KMS-11 (cell line): ENCODE results near the gene LITAF.

Experiments used
- H2AFZ ChIP-seq: fragments of 200-600 bp; sonication (generic); 2 replicates; pipeline ENCODE4 v1.6.1; 2016; ENCODE audit warnings: antibody characterized with exemption, mixed run types, low read depth
- H3K27ac ChIP-seq: fragments of 200-600 bp; sonication (generic); 2 replicates; pipeline ENCODE4 v1.6.1; 2016; ENCODE audit warnings: mild to moderate bottlenecking, mixed run types
- H3K27me3 ChIP-seq: fragments of 200-600 bp; sonication (generic); 2 replicates; pipeline ENCODE4 v1.6.1; 2017; ENCODE audit warnings: mild to moderate bottlenecking, low read depth, mixed run types, moderate library complexity; ENCODE audit not compliant: insufficient read depth
- H3K36me3 ChIP-seq: fragments of 200-600 bp; sonication (generic); 2 replicates; pipeline ENCODE4 v1.6.1; 2017; ENCODE audit warnings: mild to moderate bottlenecking, mixed run types; ENCODE audit not compliant: insufficient read depth
- H3K4me1 ChIP-seq: fragments of 200-600 bp; sonication (generic); 2 replicates; pipeline ENCODE4 v1.6.1; 2016; ENCODE audit warnings: mild to moderate bottlenecking, low read depth, mixed run types; ENCODE audit not compliant: poor library complexity, severe bottlenecking
- H3K4me2 ChIP-seq: fragments of 200-600 bp; sonication (generic); 2 replicates; pipeline ENCODE4 v1.7.0; 2016; ENCODE audit warnings: mild to moderate bottlenecking, mixed run types
- H3K4me3 ChIP-seq: fragments of 200-600 bp; sonication (generic); IDR thresholded peaks from 2 replicates; pipeline ENCODE4 v1.6.1; 2017; ENCODE audit warnings: low read depth, low read length, mixed read lengths; ENCODE audit not compliant: insufficient read depth
- H3K79me2 ChIP-seq: fragments of 200-600 bp; sonication (generic); 2 replicates; pipeline ENCODE4 v1.6.1; 2016; ENCODE audit warnings: low read depth, mixed run types; ENCODE audit not compliant: insufficient read depth
- H3K9ac ChIP-seq: fragments of 200-600 bp; sonication (generic); 2 replicates; pipeline ENCODE4 v1.6.1; 2016; ENCODE audit warnings: mild to moderate bottlenecking, mixed run types
- H4K20me1 ChIP-seq: fragments of 200-600 bp; sonication (generic); 2 replicates; pipeline ENCODE4 v1.6.1; 2016; ENCODE audit warnings: mild to moderate bottlenecking, mixed run types; ENCODE audit not compliant: insufficient read depth
- CTCF ChIP-seq: fragments of 200-600 bp; sonication (generic); conservative IDR thresholded peaks from 2 replicates; pipeline ENCODE4 v1.6.1; 2017; ENCODE audit warnings: low read depth, mild to moderate bottlenecking, antibody characterized with exemption, low read length, moderate library complexity, mixed read lengths

LITAF gene

GRCh38 chr16:11610121-11610505 is 23.4 kb upstream of the LITAF start:
- Histone ChIP-seq H3K79me2 (no peaks in the 10 kb centered on the region), H3K27me3 (no peaks in the 10 kb centered on the region; the same call in 1 of the 2 replicates), H3K4me2 (no peak overlapping the region), H3K9ac (no peak overlapping the region), H2AFZ (no peak overlapping the region), H3K4me3 (no peak overlapping the region), H4K20me1 (no peaks in the 10 kb centered on the region), H3K4me1 (peaks cover 8% of the 10 kb centered on the region), H3K36me3 (no peaks in the 10 kb centered on the region), H3K27ac (no peak overlapping the region)
- TF ChIP-seq CTCF = no peak

- no peak overlapping the region for H2AFZ ChIP-seq
- no peaks in the 10 kb centered on the region for H4K20me1 ChIP-seq
- no peak overlapping the region for H3K9ac ChIP-seq
- H3K4me1 ChIP-seq = peaks cover 8% of the 10 kb centered on the region
- H3K27me3 ChIP-seq = no peaks in the 10 kb centered on the region; the same call in 1 of the 2 replicates
- H3K79me2 ChIP-seq = no peaks in the 10 kb centered on the region
- no peaks in the 10 kb centered on the region for H3K36me3 ChIP-seq
- H3K27ac ChIP-seq = no peak overlapping the region
- H3K4me2 ChIP-seq = no peak overlapping the region; the same call in 1 of the 2 replicates
- H3K4me3 ChIP-seq = no peak overlapping the region
- no peak for TF ChIP-seq CTCF
These were observed 22.9 kb upstream of the LITAF start for GRCh38 chr16:11609474-11610120.

DNA sequence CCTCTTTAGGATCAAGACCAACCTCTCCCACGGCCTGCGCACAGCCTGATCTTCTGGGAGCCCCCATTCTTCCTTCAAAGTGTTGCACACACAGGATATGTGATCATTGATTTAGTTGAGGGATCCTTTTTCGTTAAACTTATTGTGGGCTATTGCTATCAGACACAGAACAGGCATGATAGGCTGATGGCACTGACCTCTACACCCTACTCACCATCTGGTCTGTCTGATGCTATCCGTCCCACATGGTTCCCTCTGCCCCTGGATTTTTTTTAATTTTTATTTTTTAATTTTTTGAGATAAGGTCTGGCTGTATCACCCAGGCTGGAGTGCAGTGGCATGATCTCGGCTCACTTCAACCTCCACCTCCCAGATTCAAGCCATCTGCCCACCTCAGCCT is 19.2 kb upstream of the LITAF start:
- peaks cover 8% of the 10 kb centered on the region for H3K4me1 ChIP-seq
- no peaks in the 10 kb centered on the region for H3K79me2 ChIP-seq
- H3K9ac ChIP-seq = no peak overlapping the region
- no peaks in the 10 kb centered on the region for H3K36me3 ChIP-seq
- H3K27me3 ChIP-seq = no peaks in the 10 kb centered on the region; the same call in 1 of the 2 replicates
- no peak overlapping the region for H3K27ac ChIP-seq
- TF ChIP-seq CTCF = no peak
- H3K4me3 ChIP-seq = no peak overlapping the region
- no peak overlapping the region for H3K4me2 ChIP-seq
- H4K20me1 ChIP-seq = no peaks in the 10 kb centered on the region
- no peak overlapping the region for H2AFZ ChIP-seq

DNA sequence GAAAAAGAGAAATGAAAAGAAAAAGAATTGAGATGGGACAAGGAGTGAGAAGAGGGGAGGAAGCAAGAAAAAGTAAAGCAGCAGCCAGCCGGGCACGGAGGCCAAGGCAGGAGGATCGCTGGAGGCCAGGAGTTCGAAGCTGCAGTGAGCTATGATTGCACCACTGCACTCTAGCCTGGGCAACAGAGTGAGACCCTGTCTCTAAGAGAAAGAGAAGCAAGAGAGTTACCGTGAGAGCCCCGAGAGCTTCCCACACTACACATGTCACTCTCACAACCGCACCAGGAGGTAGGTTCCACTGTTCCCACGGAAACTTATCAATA is 18.8 kb upstream of the LITAF start:
- Histone ChIP-seq H2AFZ (no peak overlapping the region), H3K27me3 (no peaks in the 10 kb centered on the region), H3K4me2 (no peak overlapping the region), H3K4me1 (peaks cover 8% of the 10 kb centered on the region), H3K4me3 (no peak overlapping the region), H3K36me3 (no peaks in the 10 kb centered on the region), H4K20me1 (no peaks in the 10 kb centered on the region), H3K79me2 (no peaks in the 10 kb centered on the region), H3K27ac (no peak overlapping the region), H3K9ac (no peak overlapping the region)
- no peak for TF ChIP-seq CTCF
